ENCODE data around the gene CLEC11A.
"Not testable (repeated sequence)": the region's sequence is repeated elsewhere in the genome, so short reads cannot be mapped to it uniquely, and the experiment has no call there.

GRCh38 chr19:50767263-50767662 is 44.1 kb downstream of the CLEC11A start:
- TF ChIP-seq CTCF (IDR thresholded peaks at IDR 0.05; ENCODE audit: low read length); EZH2 (optimal IDR thresholded peaks at IDR 0.05; ENCODE audit: low read depth, low read length): not testable (repeated sequence)
